ENCODE measurements around the gene SLC22A23.

DNA sequence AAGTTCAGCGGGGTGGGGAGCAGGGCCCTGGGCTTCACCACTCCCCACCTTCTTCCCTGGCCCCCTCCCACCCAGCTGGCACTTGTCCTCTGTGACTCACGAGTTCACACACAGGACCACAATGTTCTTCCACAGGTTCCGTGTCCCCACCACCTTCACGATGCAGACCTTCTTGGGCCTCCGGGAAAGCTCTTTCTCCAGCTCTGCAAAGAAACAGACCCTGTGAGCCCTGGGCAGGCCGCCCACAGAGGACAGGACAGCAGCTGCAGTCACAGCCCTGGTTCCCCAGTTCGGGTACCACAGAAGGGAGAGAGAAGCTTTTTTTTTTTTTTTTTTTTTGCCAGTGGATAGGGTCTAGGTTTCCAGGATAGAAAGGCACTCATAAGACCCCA, 167.2 kb downstream of the SLC22A23 start:
- TF ChIP-seq YY1 (IDR thresholded peaks at IDR 0.05; ENCODE audit: insufficient read depth, insufficient read length) (no peak), ZNF274 (IDR thresholded peaks at IDR 0.05; ENCODE audit: low read depth, low read length) (no peak), SUZ12 (IDR thresholded peaks at IDR 0.05; ENCODE audit: extremely low read depth, insufficient read depth, insufficient read length) (no peak)
